ENCODE measurements around the gene NCEH1. TPM values are rescaled to one million over a fixed set of nuclear protein-coding genes. Genes with fewer than 3 reads are reported as not detected.

NCEH1 gene
- total RNA-seq, 6 donors from 2014 or later: 16.8 to 73.1 (median 36.4) TPM

DNA sequence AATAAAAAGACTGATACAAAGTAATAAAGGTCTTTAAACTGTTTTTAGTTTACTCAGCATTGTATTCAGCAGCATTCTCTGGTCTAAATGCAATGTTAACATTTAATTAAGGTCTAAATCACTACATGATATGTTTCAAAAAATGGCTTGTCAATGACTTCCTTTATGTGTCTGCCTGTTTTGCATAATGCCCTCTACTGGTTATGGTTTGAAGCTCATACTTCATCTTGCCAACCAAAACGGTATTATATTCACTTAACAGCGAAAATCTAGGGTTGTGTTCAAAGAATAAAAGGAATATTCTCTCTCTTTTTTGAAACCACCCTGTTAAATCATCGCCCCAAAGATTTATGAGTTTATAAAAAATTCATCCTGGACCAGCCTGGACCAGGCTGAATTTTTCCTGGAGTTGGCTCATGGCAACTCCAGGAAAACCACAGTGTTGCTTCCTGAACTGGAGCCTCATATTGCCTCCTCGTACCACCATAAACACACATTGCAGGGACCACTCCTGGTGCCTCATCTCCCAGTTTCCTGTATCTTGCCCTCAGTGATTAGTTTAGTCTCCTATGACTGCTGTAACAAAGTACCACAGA, 6.7 kb upstream of the NCEH1 start:
- ATAC-seq (ENCODE audit: low FRiP score in 2 of 2): no peak
- H3K9me3 ChIP-seq: peaks cover 0 to 9% (median 0%) of the 10 kb centered on the region in 4 donors
- H3K27me3 ChIP-seq: no peaks in the 10 kb centered on the region
- no peak for DNase-seq
- 64 to 71% methylated on average over 4 of the region's 4 CpGs for WGBS, 2 donors
- peaks cover 0 to 4% (median 0%) of the 10 kb centered on the region in 4 donors for H3K4me1 ChIP-seq
- no peak overlapping the region for H3K27ac ChIP-seq
- no peak overlapping the region for H3K4me3 ChIP-seq
- TF ChIP-seq, protein P1, sequence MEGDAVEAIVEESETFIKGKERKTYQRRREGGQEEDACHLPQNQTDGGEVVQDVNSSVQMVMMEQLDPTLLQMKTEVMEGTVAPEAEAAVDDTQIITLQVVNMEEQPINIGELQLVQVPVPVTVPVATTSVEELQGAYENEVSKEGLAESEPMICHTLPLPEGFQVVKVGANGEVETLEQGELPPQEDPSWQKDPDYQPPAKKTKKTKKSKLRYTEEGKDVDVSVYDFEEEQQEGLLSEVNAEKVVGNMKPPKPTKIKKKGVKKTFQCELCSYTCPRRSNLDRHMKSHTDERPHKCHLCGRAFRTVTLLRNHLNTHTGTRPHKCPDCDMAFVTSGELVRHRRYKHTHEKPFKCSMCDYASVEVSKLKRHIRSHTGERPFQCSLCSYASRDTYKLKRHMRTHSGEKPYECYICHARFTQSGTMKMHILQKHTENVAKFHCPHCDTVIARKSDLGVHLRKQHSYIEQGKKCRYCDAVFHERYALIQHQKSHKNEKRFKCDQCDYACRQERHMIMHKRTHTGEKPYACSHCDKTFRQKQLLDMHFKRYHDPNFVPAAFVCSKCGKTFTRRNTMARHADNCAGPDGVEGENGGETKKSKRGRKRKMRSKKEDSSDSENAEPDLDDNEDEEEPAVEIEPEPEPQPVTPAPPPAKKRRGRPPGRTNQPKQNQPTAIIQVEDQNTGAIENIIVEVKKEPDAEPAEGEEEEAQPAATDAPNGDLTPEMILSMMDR (IDR thresholded peaks at IDR 0.05): peak in 2 of 6 experiments; percentile 16 to 24
- TF ChIP-seq EP300 (IDR thresholded peaks at IDR 0.05): no peak
- no peaks in the 10 kb centered on the region for H3K36me3 ChIP-seq

DNA sequence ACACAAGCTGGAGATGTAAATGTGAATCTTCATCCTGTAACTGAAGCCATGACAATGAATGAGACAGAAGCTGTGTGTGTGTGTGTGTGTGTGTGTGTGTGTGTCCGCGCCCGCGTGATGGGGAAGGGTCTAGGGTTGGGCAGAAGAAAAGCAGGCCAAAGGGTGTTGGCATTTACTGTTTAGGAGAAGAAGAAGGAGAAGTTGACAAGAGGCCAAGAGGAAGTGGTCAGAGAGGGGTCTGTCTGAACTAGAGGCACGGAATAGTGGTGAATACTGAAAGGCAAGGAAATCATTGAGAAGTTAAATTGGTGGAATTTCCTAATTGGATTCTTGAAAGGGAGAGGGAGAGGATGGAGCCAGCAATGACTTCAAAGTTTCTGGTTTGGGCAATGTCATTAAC, 5.6 kb upstream of the NCEH1 start:
- H3K27ac ChIP-seq: no peak overlapping the region
- H3K4me1 ChIP-seq: peaks cover 3 to 4% (median 3%) of the 10 kb centered on the region in 4 donors
- 47 to 63% methylated on average over 5 of the region's 5 CpGs for WGBS, 2 donors
- peaks cover 0 to 9% (median 0%) of the 10 kb centered on the region in 4 donors for H3K9me3 ChIP-seq
- H3K4me3 ChIP-seq: no peak overlapping the region
- H3K36me3 ChIP-seq: no peaks in the 10 kb centered on the region
- no peaks in the 10 kb centered on the region for H3K27me3 ChIP-seq
- DNase-seq (peak in 1 of 2 donors; percentile 63), ATAC-seq (ENCODE audit: low FRiP score in 2 of 2) (peak; percentile 66 to 81)
- TF ChIP-seq POLR2A (IDR thresholded peaks at IDR 0.05) (no peak), EP300 (IDR thresholded peaks at IDR 0.05) (no peak), POLR2AphosphoS5 (IDR thresholded peaks at IDR 0.05) (no peak)
- TF ChIP-seq, protein P1 (IDR thresholded peaks at IDR 0.05): no peak

DNA sequence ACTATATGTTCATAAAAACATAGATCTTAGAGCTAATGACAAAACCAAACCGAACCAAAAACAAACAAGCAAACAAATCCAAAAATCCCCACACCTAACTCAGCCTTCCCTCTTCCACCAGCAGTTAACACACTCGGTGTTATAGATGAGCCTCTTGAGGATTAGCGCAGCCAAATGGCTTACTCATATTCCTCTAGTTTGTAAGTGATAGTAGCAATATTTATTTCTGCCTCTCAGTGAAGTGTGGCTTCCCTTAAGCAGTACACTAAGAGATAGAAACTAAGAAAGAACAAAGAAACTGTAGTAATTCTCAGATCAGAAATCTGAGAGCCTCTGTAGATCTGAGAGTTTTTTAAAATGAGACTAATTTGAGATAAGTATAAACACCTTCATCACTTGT, 2.4 kb upstream of the NCEH1 start:
- Histone ChIP-seq H3K36me3 (no peaks in the 10 kb centered on the region), H3K4me3 (no peak overlapping the region), H3K27ac (no peak overlapping the region), H3K4me1 (peaks cover 11 to 23% (median 16%) of the 10 kb centered on the region in 4 donors), H3K9me3 (no peaks in the 10 kb centered on the region), H3K27me3 (no peaks in the 10 kb centered on the region)
- ATAC-seq (ENCODE audit: low FRiP score in 2 of 2): peak in 1 of 2 donors; percentile 27
- DNase-seq: no peak
- no peak for TF ChIP-seq POLR2AphosphoS5 (IDR thresholded peaks at IDR 0.05)
- no peak for TF ChIP-seq POLR2A (IDR thresholded peaks at IDR 0.05)
- no peak for TF ChIP-seq EP300 (IDR thresholded peaks at IDR 0.05)
- TF ChIP-seq, protein P1 (IDR thresholded peaks at IDR 0.05): no peak
- WGBS, 2 donors: 84 to 93% methylated on average over 3 of the region's 3 CpGs

DNA sequence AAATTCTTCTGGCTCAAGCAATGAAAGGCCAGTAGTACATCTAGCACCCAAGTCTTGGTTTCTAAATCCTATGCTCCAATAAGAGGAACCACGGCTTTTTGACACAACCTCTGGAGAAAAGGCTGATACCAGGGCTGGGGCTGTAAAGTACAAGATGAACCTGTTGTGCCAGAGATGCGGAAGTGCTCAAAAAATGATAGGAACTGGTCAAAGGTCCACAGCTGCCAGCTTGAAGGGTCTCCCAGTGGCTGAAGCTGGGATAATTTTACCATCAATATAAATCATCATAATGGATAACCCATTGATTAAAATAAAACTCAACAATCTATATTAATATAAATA, 558 bp upstream of the NCEH1 start:
- peaks cover 11 to 26% (median 17%) of the 10 kb centered on the region in 4 donors for H3K4me1 ChIP-seq
- H3K4me3 ChIP-seq: peak overlapping the region in 3 of 4 donors; percentile 72 to 87 (median 73)
- no peaks in the 10 kb centered on the region for H3K36me3 ChIP-seq
- no peaks in the 10 kb centered on the region for H3K27me3 ChIP-seq
- TF ChIP-seq EP300 (IDR thresholded peaks at IDR 0.05): no peak
- TF ChIP-seq POLR2A (IDR thresholded peaks at IDR 0.05): no peak
- no peak for TF ChIP-seq POLR2AphosphoS5 (IDR thresholded peaks at IDR 0.05)
- TF ChIP-seq, protein P1 (IDR thresholded peaks at IDR 0.05): no peak
- DNase-seq (no peak), ATAC-seq (ENCODE audit: low FRiP score in 2 of 2) (peak; percentile 33 to 49)
- H3K27ac ChIP-seq: peak overlapping the region; percentile 84 to 92 (median 86)
- H3K9me3 ChIP-seq: no peaks in the 10 kb centered on the region
- 25 to 29% methylated on average over 2 of the region's 2 CpGs for WGBS, 2 donors
